AG09309 (cell line): ENCODE data around the gene WDFY2.

Source experiments
- DNase-seq: peaks from one replicate; pipeline ENCODE4 v3.0.0-alpha.2; 2010; ENCODE audit warnings: low read depth
- H3K4me3 ChIP-seq: 2 replicates; pipeline ENCODE4 v1.5.1; 2011; ENCODE audit warnings: mild to moderate bottlenecking, low read depth, low read length, moderate library complexity; ENCODE audit not compliant: control insufficient read depth
- CTCF ChIP-seq: IDR thresholded peaks from 2 replicates; pipeline ENCODE4 v1.5.1; 2011; ENCODE audit warnings: mild to moderate bottlenecking, low read depth, low read length, inconsistent platforms; ENCODE audit not compliant: insufficient read depth, control insufficient read depth; ENCODE audit errors: missing control alignments

Gene WDFY2

GRCh38 chr13:51772781-51773180, 188.5 kb downstream of the WDFY2 start:
- no peak overlapping the region for H3K4me3 ChIP-seq
- no peak for DNase-seq
- no peak for TF ChIP-seq CTCF

DNA sequence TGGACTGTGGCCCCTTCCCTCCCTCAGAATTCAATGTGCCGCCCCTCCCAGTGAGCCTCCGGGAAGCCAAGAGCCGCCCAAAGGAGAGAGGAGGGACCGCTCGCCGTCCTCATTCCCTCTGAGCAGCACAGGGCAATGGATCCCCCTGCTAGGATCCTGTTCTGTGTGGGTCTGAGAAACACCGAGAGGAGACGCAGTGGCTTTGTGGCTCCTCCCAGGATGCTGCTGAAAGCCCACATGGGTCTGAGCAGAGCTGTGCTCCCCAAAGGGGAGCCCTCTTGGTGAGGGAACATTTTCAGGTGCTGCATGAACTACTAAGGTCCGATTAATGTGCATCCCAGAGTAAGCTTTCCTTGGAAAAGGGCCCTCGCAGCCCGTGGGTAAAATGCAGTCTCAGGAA, 189.3 kb downstream of the WDFY2 start:
- no peak overlapping the region for H3K4me3 ChIP-seq
- no peak for TF ChIP-seq CTCF
- no peak for DNase-seq

GRCh38 chr13:51776179-51776578, 191.9 kb downstream of the WDFY2 start:
- TF ChIP-seq CTCF, result no peak
- no peak overlapping the region for H3K4me3 ChIP-seq
- DNase-seq, result no peak

GRCh38 chr13:51777921-51778320, 193.7 kb downstream of the WDFY2 start:
- no peak for TF ChIP-seq CTCF
- DNase-seq, result no peak
- no peak overlapping the region for H3K4me3 ChIP-seq

DNA sequence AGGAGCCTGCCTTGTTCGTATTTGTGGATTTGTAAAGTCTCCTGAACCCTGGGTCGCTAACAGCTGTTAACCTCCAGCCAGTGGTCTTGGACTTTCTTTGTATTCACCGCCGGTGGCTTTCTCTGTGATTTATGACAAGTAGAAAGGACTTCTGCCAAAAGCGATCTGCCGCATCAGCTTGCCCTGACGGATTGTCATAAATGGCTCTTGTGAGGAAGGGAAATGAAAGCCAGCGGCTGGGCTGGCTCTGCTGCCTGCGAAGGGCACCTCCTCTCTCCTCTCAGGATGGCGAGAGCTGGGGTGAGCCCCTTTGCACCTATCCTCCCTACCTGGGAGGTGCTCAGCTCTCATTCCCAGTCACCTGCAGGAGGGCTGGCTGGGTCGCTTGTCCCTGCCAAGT, 194.1 kb downstream of the WDFY2 start:
- no peak for DNase-seq
- no peak for TF ChIP-seq CTCF
- H3K4me3 ChIP-seq, result no peak overlapping the region

GRCh38 chr13:51780099-51780498, 195.8 kb downstream of the WDFY2 start:
- TF ChIP-seq CTCF, result no peak
- H3K4me3 ChIP-seq, result no peak overlapping the region
- no peak for DNase-seq
